HepG2 (cell line): ENCODE data around the gene SPIRE1. TPM values are rescaled to one million over a fixed set of nuclear protein-coding genes. Genes with fewer than 3 reads are reported as not detected.
A peak's percentile ranks its signal among the peaks of the same experiment; 100 is the strongest.

Source experiments
- ASH2L ChIP-seq: fragments of 300-600, 200-600 bp; sonication (generic); IDR thresholded peaks from 2 replicates; pipeline ENCODE4 v1.7.0; 2017; ENCODE audit warnings: low read depth, mild to moderate bottlenecking, moderate library complexity, mixed read lengths, low read length; ENCODE audit not compliant: insufficient read length
- ATAD3A ChIP-seq: sonication (generic); formaldehyde crosslinking; IDR thresholded peaks from 2 replicates; pipeline ENCODE4 v1.4.0; 2020; ENCODE audit warnings: missing genetic modification reagents
- EED ChIP-seq: sonication (generic); formaldehyde crosslinking; IDR thresholded peaks from 2 replicates; pipeline ENCODE4 v1.5.0; 2020; ENCODE audit warnings: mild to moderate bottlenecking, missing genetic modification reagents
- MEF2D ChIP-seq: sonication (generic); formaldehyde crosslinking; IDR thresholded peaks from 2 replicates; pipeline ENCODE4 v1.5.1; 2020; ENCODE audit warnings: mild to moderate bottlenecking, missing genetic modification reagents
- MLXIP ChIP-seq: sonication (generic); formaldehyde crosslinking; IDR thresholded peaks from 2 replicates; pipeline ENCODE4 v1.9.0; 2021; ENCODE audit warnings: missing genetic modification reagents, borderline replicate concordance
- PRDM15 ChIP-seq: sonication (generic); formaldehyde crosslinking; IDR thresholded peaks from 2 replicates; pipeline ENCODE4 v1.4.0; 2020; ENCODE audit warnings: missing genetic modification reagents
- TAF1 ChIP-seq: sonication (generic); formaldehyde crosslinking; IDR thresholded peaks from 2 replicates; pipeline ENCODE4 v1.4.0; 2020; ENCODE audit warnings: missing genetic modification reagents
- TMF1 ChIP-seq: sonication (generic); formaldehyde crosslinking; IDR thresholded peaks from 2 replicates; pipeline ENCODE4 v1.8.1; 2022; ENCODE audit warnings: low read depth, missing genetic modification reagents
- TSC22D2 ChIP-seq: sonication (generic); formaldehyde crosslinking; IDR thresholded peaks from 2 replicates; pipeline ENCODE4 v1.5.1; 2020; ENCODE audit warnings: missing genetic modification reagents, mild to moderate bottlenecking, borderline replicate concordance
- ZBTB4 ChIP-seq: sonication (generic); formaldehyde crosslinking; IDR thresholded peaks from 2 replicates; pipeline ENCODE4 v1.4.0; 2020; ENCODE audit warnings: missing genetic modification reagents, mild to moderate bottlenecking, borderline replicate concordance
- ZNF33A ChIP-seq: sonication (generic); formaldehyde crosslinking; IDR thresholded peaks from 2 replicates; pipeline ENCODE4 v1.5.1; 2020; ENCODE audit warnings: missing genetic modification reagents, mild to moderate bottlenecking, moderate library complexity, borderline replicate concordance
- ZNF354B ChIP-seq: sonication (generic); formaldehyde crosslinking; IDR thresholded peaks from 2 replicates; pipeline ENCODE4 v1.8.0; 2022; ENCODE audit warnings: mild to moderate bottlenecking, missing genetic modification reagents
- polyA plus RNA-seq, 8 experiments: library from polyadenylated mRNA; depleted of rRNA in 3 of 8; stranded (reverse) in 7 of 8; unstranded in 1 of 8; fragments of >200 nt; fragmentation: Illumina TruSeq in 4 of 8; extraction: Trizol in 4 of 8; gene quantifications; 2 replicates each; pipeline versions ENCODE4 v1.2.1 to v1.2.3, GENCODE V29; 2011 to 2016; ENCODE audit warnings: low read depth in 4 of 8, missing spikeins in 1 of 8, mixed read lengths in 1 of 8; ENCODE audit not compliant: insufficient read depth in 1 of 8
- total RNA-seq, 5 experiments: library from RNA; depleted of rRNA; stranded (reverse); fragments of >200 nt; fragmentation: Illumina TruSeq; extraction: Trizol; gene quantifications; 2 replicates each; pipeline ENCODE4 v1.2.3, GENCODE V29; 2016; ENCODE audit warnings: low read depth in 1 of 5
- TF ChIP-seq, protein P1 (sequence below): sonication (generic); formaldehyde crosslinking; IDR thresholded peaks from 2 replicates; pipeline ENCODE4 v1.4.0; 2020; ENCODE audit warnings: mild to moderate bottlenecking, missing genetic modification reagents
- TF ChIP-seq, protein P2 (sequence below): sonication (generic); formaldehyde crosslinking; IDR thresholded peaks from 2 replicates; pipeline ENCODE4 v1.4.0; 2020; ENCODE audit warnings: mild to moderate bottlenecking, missing genetic modification reagents
- TF ChIP-seq, protein P3 (sequence below): sonication (generic); formaldehyde crosslinking; IDR thresholded peaks from 2 replicates; pipeline ENCODE4 v1.4.0; 2020; ENCODE audit warnings: missing genetic modification reagents

The SPIRE1 gene
- total and polyA plus RNA-seq, 2 of the 13 experiments (the other 11 are each of a cell fraction or from before 2014, with no cell fraction given): 9.9 to 21.3 TPM

- TF ChIP-seq MLXIP: peak; percentile 29; the same call in 1 of the 2 replicates
- TF ChIP-seq ASH2L: peak; percentile 97
- TF ChIP-seq TSC22D2 (CRISPR knock-in tag): no peak
- TF ChIP-seq, protein P1, sequence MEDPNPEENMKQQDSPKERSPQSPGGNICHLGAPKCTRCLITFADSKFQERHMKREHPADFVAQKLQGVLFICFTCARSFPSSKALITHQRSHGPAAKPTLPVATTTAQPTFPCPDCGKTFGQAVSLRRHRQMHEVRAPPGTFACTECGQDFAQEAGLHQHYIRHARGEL: 0 out of 2 replicates have a peak, but pooled peaks have one; percentile 67
- TF ChIP-seq, protein P2, sequence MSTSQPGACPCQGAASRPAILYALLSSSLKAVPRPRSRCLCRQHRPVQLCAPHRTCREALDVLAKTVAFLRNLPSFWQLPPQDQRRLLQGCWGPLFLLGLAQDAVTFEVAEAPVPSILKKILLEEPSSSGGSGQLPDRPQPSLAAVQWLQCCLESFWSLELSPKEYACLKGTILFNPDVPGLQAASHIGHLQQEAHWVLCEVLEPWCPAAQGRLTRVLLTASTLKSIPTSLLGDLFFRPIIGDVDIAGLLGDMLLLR (CRISPR knock-in tag): no peak
- no peak for TF ChIP-seq ATAD3A (CRISPR knock-in tag)
- peak; percentile 95 for TF ChIP-seq TAF1 (CRISPR knock-in tag)
- TF ChIP-seq ZBTB4 (CRISPR knock-in tag): 0 out of 2 replicates have a peak, but pooled peaks have one; percentile 44
- TF ChIP-seq ZNF354B (CRISPR knock-in tag): 0 out of 2 replicates have a peak, but pooled peaks have one; percentile 20
- TF ChIP-seq, protein P3, sequence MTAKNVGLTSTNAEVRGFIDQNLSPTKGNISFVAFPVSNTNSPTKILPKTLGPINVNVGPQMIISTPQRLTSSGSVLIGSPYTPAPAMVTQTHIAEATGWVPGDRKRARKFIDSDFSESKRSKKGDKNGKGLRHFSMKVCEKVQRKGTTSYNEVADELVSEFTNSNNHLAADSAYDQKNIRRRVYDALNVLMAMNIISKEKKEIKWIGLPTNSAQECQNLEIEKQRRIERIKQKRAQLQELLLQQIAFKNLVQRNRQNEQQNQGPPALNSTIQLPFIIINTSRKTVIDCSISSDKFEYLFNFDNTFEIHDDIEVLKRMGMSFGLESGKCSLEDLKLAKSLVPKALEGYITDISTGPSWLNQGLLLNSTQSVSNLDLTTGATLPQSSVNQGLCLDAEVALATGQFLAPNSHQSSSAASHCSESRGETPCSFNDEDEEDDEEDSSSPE (CRISPR knock-in tag): peak; percentile 97
- peak; percentile 40; the same call in 1 of the 2 replicates for TF ChIP-seq ZNF33A (CRISPR knock-in tag)
- TF ChIP-seq EED (CRISPR knock-in tag): 0 out of 2 replicates have a peak, but pooled peaks have one; percentile 63
- peak; percentile 78; the same call in 1 of the 2 replicates for TF ChIP-seq TMF1 (CRISPR knock-in tag)
- TF ChIP-seq MEF2D (CRISPR knock-in tag): no peak
- no peak for TF ChIP-seq PRDM15
Measured at GRCh38 chr18:12702221-12703095, 44.6 kb upstream of the SPIRE1 start, which contains the start of the genes CEP76 and PSMG2 (continued).
